Muscle of leg (tissue), 11 donors: Measurements from ENCODE around the gene DUSP16. TPM values are rescaled to one million over a fixed set of nuclear protein-coding genes. Genes with fewer than 3 reads are reported as not detected.
A peak's percentile ranks its signal among the peaks of the same experiment; 100 is the strongest.

ENCODE experiments used
- DNase-seq: peaks from one replicate; pipeline ENCODE4 v3.0.0; 2013
- H3K27ac ChIP-seq: one replicate; pipeline ENCODE4 v1.5.1; 2013; ENCODE audit warnings: mild to moderate bottlenecking, low read length, control low read depth
- H3K27me3 ChIP-seq: one replicate; pipeline ENCODE4 v1.6.1; 2013; ENCODE audit warnings: low read length; ENCODE audit not compliant: control insufficient read depth, insufficient read depth
- H3K36me3 ChIP-seq: one replicate; pipeline ENCODE4 v1.6.1; 2013; ENCODE audit warnings: low read length; ENCODE audit not compliant: control insufficient read depth, insufficient read depth
- H3K4me1 ChIP-seq: one replicate; pipeline ENCODE4 v1.6.1; 2013; ENCODE audit warnings: low read length; ENCODE audit not compliant: control insufficient read depth, insufficient read depth
- H3K4me3 ChIP-seq: one replicate; pipeline ENCODE4 v1.5.1; 2013; ENCODE audit warnings: low read length, control low read depth
- H3K9me3 ChIP-seq: replicated peaks from 2 replicates; pipeline ENCODE4 v1.6.1; 2013; ENCODE audit warnings: low read depth, low read length; ENCODE audit not compliant: control insufficient read depth
- WGBS: methylation state at CpG from one replicate; pipeline ENCODE4 v1.1.5; 2013; ENCODE audit warnings: missing lambda C conversion rate; ENCODE audit not compliant: insufficient coverage; 5-methylcytosine and 5-hydroxymethylcytosine counted together
- polyA plus RNA-seq, 8 donors: library from polyadenylated mRNA; unstranded; fragments of 120-200 nt; gene quantifications; one replicate each; pipeline versions ENCODE4 v1.2.1 to v1.2.3, GENCODE V29; 2013; ENCODE audit warnings: inconsistent platforms in 1 of 8, low replicate concordance in 1 of 8; ENCODE audit not compliant: insufficient read length in 8 of 8, insufficient read depth in 1 of 8
- total RNA-seq: library from RNA; stranded (reverse); fragments of 120-200 nt; gene quantifications from one replicate; pipeline ENCODE4 v1.2.4, GENCODE V29; 2013

DUSP16 gene
- total and polyA plus RNA-seq, 9 donors = 18.2 to 34.1 (median 25.9) TPM

DNA sequence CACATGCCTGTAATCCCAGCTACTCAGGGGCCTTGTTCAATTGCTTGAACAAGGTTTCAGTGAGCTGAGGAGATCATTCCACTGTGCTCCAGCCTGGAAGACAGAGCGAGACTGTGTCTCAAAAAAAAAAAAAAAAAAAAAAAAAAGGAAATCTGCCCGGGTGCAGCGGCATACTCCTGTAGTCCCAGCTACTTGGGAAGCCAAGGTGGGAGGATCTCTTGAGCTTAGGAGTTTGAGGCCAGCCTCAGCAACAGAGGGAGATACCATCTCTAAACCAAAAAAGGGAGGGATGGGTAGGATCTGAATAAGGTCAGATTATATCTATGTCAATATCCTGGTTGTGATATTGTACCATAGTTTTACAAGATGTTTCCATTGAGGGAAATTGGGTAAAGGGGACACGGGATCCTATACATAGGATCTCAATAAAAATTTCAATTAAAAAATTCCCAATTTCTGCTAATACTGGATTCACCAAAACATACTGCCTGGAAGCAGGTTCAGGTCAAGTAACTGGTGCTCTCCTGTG, 129.4 kb downstream of the DUSP16 start:
- Histone ChIP-seq H3K27ac (no peak overlapping the region), H3K27me3 (no peaks in the 10 kb centered on the region)
- no CpG with 5 or more reads among the region's 4 CpGs for WGBS

DNA sequence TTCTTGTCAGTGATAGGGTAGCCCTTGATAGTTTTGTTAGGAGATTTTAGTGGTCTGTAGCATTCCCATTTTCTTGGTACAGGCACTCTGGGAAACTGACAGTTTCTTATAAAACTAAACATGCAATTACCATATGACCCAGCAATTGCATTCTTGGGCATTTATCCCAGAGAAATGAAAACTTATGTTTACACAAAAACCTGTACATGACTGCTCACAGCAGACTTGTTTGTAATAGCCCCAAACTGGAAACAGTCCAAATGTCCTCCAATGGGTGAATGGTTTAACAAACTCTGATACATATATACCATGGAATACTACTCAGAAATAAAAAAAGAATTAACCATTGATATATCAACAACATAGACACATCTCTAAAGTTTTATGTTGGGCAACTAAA, 130.3 kb downstream of the DUSP16 start:
- Histone ChIP-seq H3K4me3 (no peak overlapping the region), H3K36me3 (peaks cover 3% of the 10 kb centered on the region), H3K27ac (no peak overlapping the region), H3K27me3 (no peaks in the 10 kb centered on the region), H3K9me3 (no peaks in the 10 kb centered on the region), H3K4me1 (peaks cover 7% of the 10 kb centered on the region)
- DNase-seq = no peak

More for the DNA sequence above, 129.4 kb downstream of the DUSP16 start:
- Histone ChIP-seq H3K36me3 (peaks cover 3% of the 10 kb centered on the region), H3K4me1 (peaks cover 7% of the 10 kb centered on the region), H3K4me3 (no peak overlapping the region), H3K9me3 (no peaks in the 10 kb centered on the region)
- DNase-seq = peak; percentile 75

DNA sequence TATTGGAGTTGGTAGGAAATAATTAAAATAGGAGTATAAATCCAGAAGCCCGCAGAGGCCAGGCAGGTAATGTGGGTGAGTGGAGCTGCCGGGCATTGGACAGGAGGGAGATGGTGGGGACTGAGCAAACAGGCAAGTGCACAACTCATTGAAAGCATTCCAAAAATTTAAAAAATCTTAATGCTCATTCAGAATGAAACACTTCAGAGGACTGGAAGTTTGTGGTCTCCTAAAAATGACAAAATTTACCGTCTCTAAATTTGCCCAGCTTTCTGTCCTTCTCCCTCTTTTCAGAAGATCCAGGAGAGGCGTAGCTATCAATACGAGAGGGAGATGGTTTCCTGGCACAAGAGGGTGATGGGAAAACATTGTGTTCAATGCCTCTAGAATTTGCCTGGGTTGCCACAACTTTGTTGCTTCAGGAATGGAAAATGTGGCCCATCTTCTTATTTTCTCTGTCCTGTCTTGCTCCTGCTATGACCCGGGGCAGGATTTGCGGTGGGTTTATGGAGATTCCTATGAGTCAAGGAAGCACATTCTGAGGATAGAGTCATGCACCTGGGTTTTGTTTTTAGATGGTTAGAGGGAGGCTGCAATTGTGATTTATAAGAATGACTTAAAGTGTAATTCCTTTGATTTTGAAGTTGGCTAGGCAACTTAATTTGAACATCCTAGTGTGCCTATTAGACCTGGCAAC, 133.6 kb downstream of the DUSP16 start:
- 81% methylated on average over 3 of the region's 7 CpGs for WGBS
- no peaks in the 10 kb centered on the region for H3K27me3 ChIP-seq
- no peak overlapping the region for H3K27ac ChIP-seq
- H3K4me1 ChIP-seq = peaks cover 5% of the 10 kb centered on the region
- H3K36me3 ChIP-seq = no peaks in the 10 kb centered on the region
- no peak for DNase-seq
- no peak overlapping the region for H3K4me3 ChIP-seq
- peaks cover 4% of the 10 kb centered on the region for H3K9me3 ChIP-seq

DNA sequence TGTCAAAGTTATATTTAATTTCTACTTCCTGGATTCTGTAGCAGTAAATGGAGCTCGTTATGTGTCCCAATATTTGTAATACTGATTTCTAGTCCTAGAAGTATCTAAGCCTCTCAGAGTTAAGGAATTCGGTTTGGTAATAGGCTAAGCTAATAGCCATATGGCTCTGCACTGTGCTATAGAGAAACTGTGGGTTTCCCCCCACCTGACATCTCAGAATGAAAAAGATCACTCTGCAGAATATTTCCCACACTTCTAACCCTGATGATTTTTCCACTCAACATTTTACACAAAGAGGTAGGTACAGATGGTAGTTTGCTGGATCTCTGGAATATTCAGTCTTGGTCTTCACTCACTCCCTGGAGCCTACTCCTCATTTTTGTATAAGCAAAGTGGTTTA, 134.6 kb downstream of the DUSP16 start:
- DNase-seq = no peak
- H3K27ac ChIP-seq = no peak overlapping the region
- H3K27me3 ChIP-seq = no peaks in the 10 kb centered on the region
- H3K9me3 ChIP-seq = peaks cover 14% of the 10 kb centered on the region
- WGBS = no CpG with 5 or more reads among the region's 2 CpGs
- no peaks in the 10 kb centered on the region for H3K36me3 ChIP-seq
- no peak overlapping the region for H3K4me3 ChIP-seq
- H3K4me1 ChIP-seq = no peaks in the 10 kb centered on the region

DNA sequence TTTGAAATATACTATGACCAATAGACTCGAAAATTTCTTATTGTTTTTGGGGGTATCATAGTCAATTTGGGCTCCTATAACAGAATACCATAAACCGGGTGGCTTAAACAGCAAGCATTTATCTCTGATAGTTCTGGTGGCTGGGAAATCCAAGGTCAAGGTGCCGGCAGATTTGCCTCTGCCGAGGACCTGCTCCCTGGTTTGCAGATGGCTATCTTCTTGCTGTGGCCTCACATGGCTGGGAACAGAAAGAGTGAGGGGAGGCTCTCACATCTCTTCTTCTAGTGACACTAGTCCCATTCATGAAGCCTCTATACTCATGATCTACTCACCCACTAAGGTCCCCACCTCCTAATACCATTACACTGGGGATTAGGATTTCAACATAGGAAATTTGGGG, 135.1 kb downstream of the DUSP16 start:
- Histone ChIP-seq H3K4me1 (no peaks in the 10 kb centered on the region), H3K27me3 (no peaks in the 10 kb centered on the region), H3K9me3 (peaks cover 17% of the 10 kb centered on the region), H3K27ac (no peak overlapping the region), H3K36me3 (no peaks in the 10 kb centered on the region), H3K4me3 (no peak overlapping the region)
- 80% methylated on average over 2 of the region's 4 CpGs for WGBS
- no peak for DNase-seq

DNA sequence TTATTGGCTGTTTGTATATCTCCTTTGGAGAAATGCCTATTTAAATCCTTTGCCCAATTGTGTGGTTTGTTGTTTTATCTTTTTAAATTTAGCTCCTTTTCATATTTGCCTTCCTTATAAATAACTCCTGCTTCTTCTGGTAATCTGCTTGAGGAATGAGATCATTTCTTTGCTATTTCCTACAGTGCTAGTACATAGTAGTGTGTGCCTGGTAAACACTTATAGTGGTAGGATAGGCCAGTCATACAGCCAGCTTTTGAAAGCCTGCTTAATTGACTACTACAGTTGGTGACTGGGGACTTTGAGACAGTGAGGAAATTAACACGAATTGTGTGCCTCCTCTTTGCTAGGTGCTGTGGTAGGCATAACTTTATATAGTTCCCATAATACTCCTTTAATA, 137.0 kb downstream of the DUSP16 start:
- no peaks in the 10 kb centered on the region for H3K36me3 ChIP-seq
- peaks cover 20% of the 10 kb centered on the region for H3K9me3 ChIP-seq
- H3K27me3 ChIP-seq = no peaks in the 10 kb centered on the region
- WGBS = no CpG with 5 or more reads among the region's 1 CpG
- no peak overlapping the region for H3K27ac ChIP-seq
- H3K4me3 ChIP-seq = no peak overlapping the region
- no peak for DNase-seq
- no peaks in the 10 kb centered on the region for H3K4me1 ChIP-seq

DNA sequence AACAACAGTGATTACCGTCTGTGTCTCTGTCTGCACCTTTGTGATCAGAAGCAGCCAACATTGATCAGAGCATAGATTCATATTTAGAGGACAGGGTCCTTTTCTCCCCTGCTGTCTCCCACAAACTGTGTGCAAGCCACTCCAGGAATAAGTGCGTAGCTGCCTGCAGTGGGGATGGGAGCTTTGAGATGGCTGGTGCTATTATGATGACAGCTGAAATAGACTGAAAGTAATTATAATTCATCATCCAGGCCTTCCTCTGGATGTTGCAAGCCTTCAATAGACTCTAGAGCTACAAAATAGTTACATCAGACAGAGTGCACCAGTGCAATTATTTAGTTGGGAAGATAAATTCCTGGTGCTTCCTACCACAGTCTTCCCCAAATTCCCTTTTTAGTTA, 137.7 kb downstream of the DUSP16 start:
- Histone ChIP-seq H3K27me3 (no peaks in the 10 kb centered on the region), H3K27ac (no peak overlapping the region), H3K36me3 (no peaks in the 10 kb centered on the region), H3K4me3 (no peak overlapping the region), H3K9me3 (peaks cover 20% of the 10 kb centered on the region), H3K4me1 (no peaks in the 10 kb centered on the region)
- no peak for DNase-seq
- 86% methylated on average over 1 of the region's 2 CpGs for WGBS

Other genes starting within 250 kb of the DUSP16 start
- gene MANSC1, start 212.6 kb downstream of the DUSP16 start, total RNA-seq = 4.2 TPM
- 10 to 100 TPM in 5 of 8 donors, 1 to 10 TPM in 3; 8.0 to 13.9 (median 10.7) TPM for gene MANSC1, start 212.6 kb downstream of the DUSP16 start, polyA plus RNA-seq
- 9.2 TPM for gene BORCS5, start 205.8 kb downstream of the DUSP16 start, total RNA-seq
- gene BORCS5, start 205.8 kb downstream of the DUSP16 start, polyA plus RNA-seq = 1 to 10 TPM; 6.7 to 8.9 (median 7.3) TPM
- 11.6 TPM for gene CREBL2, start 49.0 kb upstream of the DUSP16 start, total RNA-seq
- 10 to 100 TPM in 5 of 8 donors, 1 to 10 TPM in 3; 7.9 to 14.5 (median 10.3) TPM for gene CREBL2, start 49.0 kb upstream of the DUSP16 start, polyA plus RNA-seq
- gene GPR19, start 133.3 kb upstream of the DUSP16 start, total RNA-seq = 0.66 TPM
- 1 to 10 TPM in 4 of 8 donors, under 1 TPM in 4; 0.37 to 1.9 (median 0.97) TPM for gene GPR19, start 133.3 kb upstream of the DUSP16 start, polyA plus RNA-seq
- gene CDKN1B, start 154.5 kb upstream of the DUSP16 start, total RNA-seq = 36.6 TPM
- gene CDKN1B, start 154.5 kb upstream of the DUSP16 start, polyA plus RNA-seq = 10 to 100 TPM; 40.7 to 53.7 (median 46.2) TPM
- 8.8 TPM for gene APOLD1, start 222.8 kb upstream of the DUSP16 start, total RNA-seq
- gene APOLD1, start 222.8 kb upstream of the DUSP16 start, polyA plus RNA-seq = 10 to 100 TPM in 2 of 8 donors, 1 to 10 TPM in 6; 6.8 to 11.2 (median 8.4) TPM